ENCODE data around the gene EIF4E1B. TPM values are rescaled to one million over a fixed set of nuclear protein-coding genes. Genes with fewer than 3 reads are reported as not detected.

EIF4E1B gene
- total and polyA plus RNA-seq, 7 donors, result 0.36 TPM; not detected in 6

DNA sequence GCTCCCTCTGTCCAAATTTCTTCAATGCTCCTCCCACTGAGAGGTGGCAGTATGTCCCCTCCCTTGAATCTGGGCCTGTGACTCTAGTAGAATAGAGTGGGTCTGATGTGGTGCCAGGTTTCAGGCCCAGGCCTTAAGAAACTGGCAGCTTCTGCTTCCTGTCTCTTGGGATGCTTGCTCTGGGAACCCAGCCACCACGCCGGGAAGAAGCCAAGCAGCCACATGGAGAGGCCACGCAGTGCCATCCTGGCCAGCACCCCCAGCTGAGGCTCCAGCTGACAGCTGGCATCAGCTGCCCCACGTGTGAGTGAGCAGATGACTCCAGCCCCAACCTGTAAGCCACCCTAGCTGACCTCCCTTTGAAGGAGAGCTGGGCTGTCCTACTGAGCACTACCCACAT, 9.5 kb downstream of the EIF4E1B start:
- Histone ChIP-seq H3K9me3 (no peaks in the 10 kb centered on the region), H3K4me3 (no peak overlapping the region), H3K4me1 (peaks cover 0 to 8% (median 0%) of the 10 kb centered on the region in 4 donors), H3K27ac (peak overlapping the region in 2 of 4 donors; percentile 36 to 55), H3K27me3 (no peaks in the 10 kb centered on the region), H3K36me3 (no peaks in the 10 kb centered on the region)
- peak; percentile 84 for DNase-seq
- 72% methylated on average over 4 of the region's 4 CpGs for WGBS, 2 donors
- intact Hi-C loops (cut with DNase I), result loop anchor here (10.0 kb wide), 3 partner anchors 65 to 375 kb away; partner anchors contain the start of genes HIGD2A and NOP16
- TF ChIP-seq POLR2AphosphoS5 (IDR thresholded peaks at IDR 0.05) (peak in 2 of 4 donors; percentile 26 to 34), EP300 (IDR thresholded peaks at IDR 0.05) (no peak), POLR2A (IDR thresholded peaks at IDR 0.05) (no peak)
- TF ChIP-seq, protein P1, sequence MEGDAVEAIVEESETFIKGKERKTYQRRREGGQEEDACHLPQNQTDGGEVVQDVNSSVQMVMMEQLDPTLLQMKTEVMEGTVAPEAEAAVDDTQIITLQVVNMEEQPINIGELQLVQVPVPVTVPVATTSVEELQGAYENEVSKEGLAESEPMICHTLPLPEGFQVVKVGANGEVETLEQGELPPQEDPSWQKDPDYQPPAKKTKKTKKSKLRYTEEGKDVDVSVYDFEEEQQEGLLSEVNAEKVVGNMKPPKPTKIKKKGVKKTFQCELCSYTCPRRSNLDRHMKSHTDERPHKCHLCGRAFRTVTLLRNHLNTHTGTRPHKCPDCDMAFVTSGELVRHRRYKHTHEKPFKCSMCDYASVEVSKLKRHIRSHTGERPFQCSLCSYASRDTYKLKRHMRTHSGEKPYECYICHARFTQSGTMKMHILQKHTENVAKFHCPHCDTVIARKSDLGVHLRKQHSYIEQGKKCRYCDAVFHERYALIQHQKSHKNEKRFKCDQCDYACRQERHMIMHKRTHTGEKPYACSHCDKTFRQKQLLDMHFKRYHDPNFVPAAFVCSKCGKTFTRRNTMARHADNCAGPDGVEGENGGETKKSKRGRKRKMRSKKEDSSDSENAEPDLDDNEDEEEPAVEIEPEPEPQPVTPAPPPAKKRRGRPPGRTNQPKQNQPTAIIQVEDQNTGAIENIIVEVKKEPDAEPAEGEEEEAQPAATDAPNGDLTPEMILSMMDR (IDR thresholded peaks at IDR 0.05), result no peak

DNA sequence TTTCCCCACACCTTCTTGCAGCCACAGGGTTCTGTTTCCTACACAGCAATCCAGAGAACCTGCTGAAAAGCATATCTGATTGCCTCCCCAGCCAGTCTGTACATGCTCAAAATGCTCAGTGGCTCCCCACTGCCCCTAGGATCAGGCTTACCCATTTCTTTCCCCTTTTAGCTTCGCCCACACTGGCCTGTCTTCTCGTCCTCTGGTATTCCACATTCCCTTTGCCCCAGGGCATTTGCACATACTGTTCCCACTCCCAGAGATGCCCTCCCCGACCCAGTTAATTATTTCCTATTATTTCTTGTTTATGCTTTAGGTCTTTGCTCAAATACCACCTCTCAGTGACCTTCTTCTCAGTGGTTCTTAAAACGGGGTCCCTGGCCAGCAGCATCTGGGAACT, 10.1 kb downstream of the EIF4E1B start:
- DNase-seq, result no peak
- Histone ChIP-seq H3K27me3 (no peaks in the 10 kb centered on the region), H3K27ac (peak overlapping the region in 2 of 4 donors; percentile 36 to 38), H3K4me3 (no peak overlapping the region), H3K4me1 (peaks cover 0 to 8% (median 0%) of the 10 kb centered on the region in 4 donors), H3K9me3 (no peaks in the 10 kb centered on the region), H3K36me3 (no peaks in the 10 kb centered on the region)
- intact Hi-C loops (cut with DNase I), result loop anchor here (10.0 kb wide), 3 partner anchors 66 to 374 kb away; partner anchors contain the start of genes HIGD2A and NOP16
- TF ChIP-seq EP300 (IDR thresholded peaks at IDR 0.05) (no peak), POLR2AphosphoS5 (IDR thresholded peaks at IDR 0.05) (no peak), POLR2A (IDR thresholded peaks at IDR 0.05) (no peak)
- TF ChIP-seq, protein P1 (IDR thresholded peaks at IDR 0.05), result no peak
- WGBS, 2 donors, result 75 to 85% methylated on average over 4 of the region's 4 CpGs

DNA sequence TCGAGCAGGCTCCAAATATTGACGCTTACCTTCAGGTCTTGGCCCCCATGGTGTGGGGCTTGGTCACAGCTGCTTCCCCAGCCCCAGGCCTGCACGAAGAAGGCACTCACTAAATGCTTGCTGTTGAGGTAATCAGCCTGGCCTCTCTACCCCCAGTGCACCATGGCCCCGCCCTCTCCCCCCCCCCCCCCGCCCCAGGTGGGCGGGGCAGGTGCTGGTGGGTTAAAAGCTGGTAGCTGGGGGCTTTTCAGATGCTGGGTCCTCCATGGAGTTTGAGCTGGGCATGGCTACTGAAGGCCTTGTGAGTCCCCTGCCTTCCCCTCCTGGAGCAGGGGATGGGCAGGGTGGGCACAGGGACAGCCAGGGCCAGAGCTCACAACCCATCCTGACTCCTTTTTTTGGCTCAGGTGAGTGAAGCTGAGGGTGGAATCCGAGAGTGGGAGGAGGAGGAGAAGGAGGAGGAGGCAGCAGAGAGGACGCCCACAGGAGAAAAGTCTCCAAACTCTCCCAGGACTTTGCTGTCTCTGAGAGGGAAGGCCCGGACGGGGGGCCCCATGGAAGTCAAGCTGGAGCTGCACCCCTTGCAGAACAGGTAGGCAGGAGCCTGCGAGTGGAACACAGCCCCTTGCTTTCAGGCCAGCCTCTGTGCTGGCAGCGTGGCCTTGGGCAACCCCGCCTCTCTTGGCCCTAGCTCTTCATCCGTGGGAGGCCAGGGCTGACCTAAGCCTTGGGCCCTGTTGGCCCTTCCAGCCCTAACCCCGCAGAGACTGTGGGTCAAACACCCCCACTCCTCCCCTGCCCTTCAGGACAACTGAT, 12.4 kb downstream of the EIF4E1B start:
- no peak for TF ChIP-seq EP300 (IDR thresholded peaks at IDR 0.05)
- TF ChIP-seq, protein P1 (IDR thresholded peaks at IDR 0.05), result no peak
- TF ChIP-seq POLR2A (IDR thresholded peaks at IDR 0.05), result no peak
- no peak for TF ChIP-seq POLR2AphosphoS5 (IDR thresholded peaks at IDR 0.05)
- no peaks in the 10 kb centered on the region for H3K27me3 ChIP-seq
- H3K9me3 ChIP-seq, result no peaks in the 10 kb centered on the region
- H3K4me1 ChIP-seq, result peaks cover 0 to 19% (median 11%) of the 10 kb centered on the region in 4 donors
- no peak overlapping the region for H3K27ac ChIP-seq
- intact Hi-C loops (cut with DNase I), result loop anchor here (10.0 kb wide), 3 partner anchors 68 to 372 kb away; partner anchors contain the start of genes HIGD2A and NOP16
- no peak for DNase-seq
- no peak overlapping the region for H3K4me3 ChIP-seq
- WGBS, 2 donors, result 49 to 69% methylated on average over 14 to 15 of the region's 15 CpGs
- H3K36me3 ChIP-seq, result no peaks in the 10 kb centered on the region

DNA sequence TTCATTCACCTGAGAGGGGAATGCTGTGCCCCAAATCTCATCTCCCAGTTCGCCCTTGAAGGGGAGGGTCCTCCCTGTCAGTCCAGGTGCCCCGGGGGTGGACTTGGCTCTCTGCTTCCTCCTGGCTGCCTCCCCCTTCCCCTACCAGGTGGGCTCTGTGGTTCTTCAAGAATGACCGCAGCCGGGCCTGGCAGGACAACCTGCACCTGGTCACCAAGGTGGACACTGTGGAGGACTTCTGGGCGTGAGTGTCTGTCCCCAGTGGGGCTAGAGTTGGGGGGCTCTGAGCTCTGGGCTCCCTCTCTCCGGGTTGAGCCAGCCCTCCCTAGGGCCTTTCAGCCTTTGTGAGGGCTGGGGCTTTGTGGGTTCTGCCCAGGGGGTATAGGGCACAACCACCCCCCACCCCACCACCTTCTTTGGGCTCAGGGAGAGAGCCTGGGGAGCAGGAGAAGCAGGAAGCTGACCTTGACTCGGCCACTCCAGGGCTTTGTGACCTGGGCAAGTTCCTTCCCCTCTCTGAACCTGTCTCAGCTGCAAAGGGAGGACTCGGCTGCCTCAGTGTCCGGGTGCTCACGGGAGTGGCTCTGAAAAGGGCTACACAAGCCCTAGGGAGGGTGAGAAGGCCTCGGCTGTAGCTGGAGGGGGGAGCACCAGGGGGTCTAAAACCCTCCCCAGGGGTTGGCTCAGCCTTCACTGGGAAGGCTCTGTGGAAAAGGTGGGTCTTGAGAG, 13.2 kb downstream of the EIF4E1B start:
- 84 to 86% methylated on average over 11 of the region's 11 CpGs for WGBS, 2 donors
- TF ChIP-seq EP300 (IDR thresholded peaks at IDR 0.05) (no peak), POLR2AphosphoS5 (IDR thresholded peaks at IDR 0.05) (no peak), POLR2A (IDR thresholded peaks at IDR 0.05) (no peak)
- TF ChIP-seq, protein P1 (IDR thresholded peaks at IDR 0.05), result no peak
- no peaks in the 10 kb centered on the region for H3K27me3 ChIP-seq
- no peak overlapping the region for H3K4me3 ChIP-seq
- no peaks in the 10 kb centered on the region for H3K9me3 ChIP-seq
- H3K27ac ChIP-seq, result no peak overlapping the region
- H3K36me3 ChIP-seq, result no peaks in the 10 kb centered on the region
- intact Hi-C loops (cut with DNase I), result loop anchor here (10.0 kb wide), 3 partner anchors 69 to 371 kb away; partner anchors contain the start of genes HIGD2A and NOP16
- peaks cover 0 to 26% (median 19%) of the 10 kb centered on the region in 4 donors for H3K4me1 ChIP-seq
- DNase-seq, result no peak
